Measurements from ENCODE around the gene SPRR4.

SPRR4 gene

DNA sequence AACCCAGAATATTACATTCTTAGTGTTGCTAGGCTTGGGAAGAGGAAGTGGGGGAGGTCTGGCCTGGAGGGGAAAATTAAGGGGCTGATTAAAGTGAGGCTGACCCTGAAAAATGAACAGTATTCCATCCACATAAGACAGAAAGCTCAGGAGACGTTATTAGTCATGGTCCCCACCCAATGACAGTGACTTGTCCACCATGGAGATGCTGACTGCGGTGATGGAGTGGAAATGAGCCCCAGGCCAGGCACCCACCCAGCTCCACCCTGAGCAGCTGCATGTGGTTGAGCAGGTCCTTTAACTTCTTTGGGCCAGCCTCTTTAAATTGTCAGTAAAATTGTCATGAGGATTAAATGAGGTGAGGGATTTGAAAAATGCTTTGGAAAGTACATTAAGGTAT, 1.4 kb upstream of the SPRR4 start:
- Histone ChIP-seq H3K27me3 (no peaks in the 10 kb centered on the region), H3K4me3 (ENCODE audit: low read depth, low read length) (no peak overlapping the region), H3K4me1 (no peaks in the 10 kb centered on the region), H3K36me3 (no peaks in the 10 kb centered on the region), H3K9me3 (no peaks in the 10 kb centered on the region)
- TF ChIP-seq, protein P1, sequence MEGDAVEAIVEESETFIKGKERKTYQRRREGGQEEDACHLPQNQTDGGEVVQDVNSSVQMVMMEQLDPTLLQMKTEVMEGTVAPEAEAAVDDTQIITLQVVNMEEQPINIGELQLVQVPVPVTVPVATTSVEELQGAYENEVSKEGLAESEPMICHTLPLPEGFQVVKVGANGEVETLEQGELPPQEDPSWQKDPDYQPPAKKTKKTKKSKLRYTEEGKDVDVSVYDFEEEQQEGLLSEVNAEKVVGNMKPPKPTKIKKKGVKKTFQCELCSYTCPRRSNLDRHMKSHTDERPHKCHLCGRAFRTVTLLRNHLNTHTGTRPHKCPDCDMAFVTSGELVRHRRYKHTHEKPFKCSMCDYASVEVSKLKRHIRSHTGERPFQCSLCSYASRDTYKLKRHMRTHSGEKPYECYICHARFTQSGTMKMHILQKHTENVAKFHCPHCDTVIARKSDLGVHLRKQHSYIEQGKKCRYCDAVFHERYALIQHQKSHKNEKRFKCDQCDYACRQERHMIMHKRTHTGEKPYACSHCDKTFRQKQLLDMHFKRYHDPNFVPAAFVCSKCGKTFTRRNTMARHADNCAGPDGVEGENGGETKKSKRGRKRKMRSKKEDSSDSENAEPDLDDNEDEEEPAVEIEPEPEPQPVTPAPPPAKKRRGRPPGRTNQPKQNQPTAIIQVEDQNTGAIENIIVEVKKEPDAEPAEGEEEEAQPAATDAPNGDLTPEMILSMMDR (IDR thresholded peaks at IDR 0.05; ENCODE audit: low read depth, low read length), result no peak
- DNase-seq, result no peak

DNA sequence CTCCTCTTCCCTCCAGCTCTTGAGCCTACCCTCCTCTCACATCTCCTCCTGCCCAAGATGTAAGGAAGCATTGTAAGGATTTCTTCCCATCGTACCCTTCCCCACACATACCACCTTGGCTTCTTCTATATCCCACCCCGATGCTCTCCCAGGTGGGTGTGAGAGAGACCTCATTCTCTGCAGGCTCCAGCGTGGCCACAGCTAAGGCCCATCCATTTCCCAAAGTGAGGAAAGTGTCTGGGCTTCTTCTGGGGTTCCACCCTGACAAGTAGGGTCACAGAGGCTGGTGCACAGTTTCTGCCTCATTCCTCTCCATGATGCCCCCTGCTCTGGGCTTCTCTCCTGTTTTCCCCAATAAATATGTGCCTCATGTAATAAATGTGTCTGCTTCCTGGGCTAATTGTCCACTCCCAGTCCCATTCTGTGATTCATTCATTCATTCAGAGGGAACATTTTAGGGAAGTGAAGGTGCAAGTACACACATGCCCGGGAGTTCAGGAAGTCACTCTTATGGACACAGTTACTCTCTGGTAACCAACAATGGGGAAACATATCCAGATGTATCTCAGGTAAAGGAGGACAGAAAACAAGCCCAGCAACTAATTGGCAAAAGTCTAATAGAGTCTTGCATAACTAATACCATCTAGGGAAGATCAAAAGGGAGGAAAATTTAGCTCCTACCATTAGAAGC, 1.9 kb downstream of the SPRR4 start:
- TF ChIP-seq, protein P1 (IDR thresholded peaks at IDR 0.05; ENCODE audit: low read depth, low read length), result no peak
- no peak for DNase-seq
- no peaks in the 10 kb centered on the region for H3K36me3 ChIP-seq
- H3K4me3 ChIP-seq (ENCODE audit: low read depth, low read length), result no peak overlapping the region
- no peaks in the 10 kb centered on the region; the same call in 1 of the 2 replicates for H3K27me3 ChIP-seq
- no peaks in the 10 kb centered on the region for H3K4me1 ChIP-seq
- no peaks in the 10 kb centered on the region for H3K9me3 ChIP-seq

GRCh38 chr1:152976688-152977087, 6.2 kb downstream of the SPRR4 start:
- TF ChIP-seq, protein P1 (IDR thresholded peaks at IDR 0.05; ENCODE audit: low read depth, low read length), result no peak
- DNase-seq, result no peak
- Histone ChIP-seq H3K4me1 (no peaks in the 10 kb centered on the region), H3K27me3 (no peaks in the 10 kb centered on the region; the same call in 1 of the 2 replicates), H3K4me3 (ENCODE audit: low read depth, low read length) (no peak overlapping the region), H3K9me3 (no peaks in the 10 kb centered on the region), H3K36me3 (no peaks in the 10 kb centered on the region)

GRCh38 chr1:152977614-152978013, 7.2 kb downstream of the SPRR4 start:
- H3K27me3 ChIP-seq, result no peaks in the 10 kb centered on the region; the same call in 1 of the 2 replicates
- no peaks in the 10 kb centered on the region for H3K4me1 ChIP-seq
- TF ChIP-seq, protein P1 (IDR thresholded peaks at IDR 0.05; ENCODE audit: low read depth, low read length), result no peak
- DNase-seq, result no peak
- H3K36me3 ChIP-seq, result no peaks in the 10 kb centered on the region
- no peaks in the 10 kb centered on the region for H3K9me3 ChIP-seq
- no peak overlapping the region for H3K4me3 ChIP-seq (ENCODE audit: low read depth, low read length)

DNA sequence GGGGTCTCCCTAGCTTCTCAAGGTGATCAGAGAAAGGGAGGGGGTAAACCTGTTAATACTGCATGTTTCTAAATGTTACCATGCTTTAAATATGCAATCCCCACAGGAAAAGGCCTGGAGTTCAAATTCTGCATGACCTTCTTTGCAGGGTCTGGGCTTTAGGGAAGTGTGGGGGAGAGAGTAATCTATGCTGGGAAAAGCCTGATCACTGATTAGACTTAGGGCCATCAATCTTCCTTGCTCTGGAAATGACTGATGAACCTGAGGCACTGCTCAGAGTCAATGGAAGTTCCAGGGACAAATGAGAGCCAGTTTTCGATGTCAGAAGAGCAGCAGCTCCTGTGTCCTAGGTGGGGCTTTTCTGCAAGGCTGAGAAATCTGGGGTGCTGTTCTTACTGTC, 10.2 kb downstream of the SPRR4 start:
- no peaks in the 10 kb centered on the region for H3K27me3 ChIP-seq
- no peaks in the 10 kb centered on the region for H3K9me3 ChIP-seq
- H3K4me3 ChIP-seq (ENCODE audit: low read depth, low read length), result no peak overlapping the region
- H3K4me1 ChIP-seq, result no peaks in the 10 kb centered on the region
- no peaks in the 10 kb centered on the region for H3K36me3 ChIP-seq
- TF ChIP-seq, protein P1 (IDR thresholded peaks at IDR 0.05; ENCODE audit: low read depth, low read length), result no peak
- no peak for DNase-seq

DNA sequence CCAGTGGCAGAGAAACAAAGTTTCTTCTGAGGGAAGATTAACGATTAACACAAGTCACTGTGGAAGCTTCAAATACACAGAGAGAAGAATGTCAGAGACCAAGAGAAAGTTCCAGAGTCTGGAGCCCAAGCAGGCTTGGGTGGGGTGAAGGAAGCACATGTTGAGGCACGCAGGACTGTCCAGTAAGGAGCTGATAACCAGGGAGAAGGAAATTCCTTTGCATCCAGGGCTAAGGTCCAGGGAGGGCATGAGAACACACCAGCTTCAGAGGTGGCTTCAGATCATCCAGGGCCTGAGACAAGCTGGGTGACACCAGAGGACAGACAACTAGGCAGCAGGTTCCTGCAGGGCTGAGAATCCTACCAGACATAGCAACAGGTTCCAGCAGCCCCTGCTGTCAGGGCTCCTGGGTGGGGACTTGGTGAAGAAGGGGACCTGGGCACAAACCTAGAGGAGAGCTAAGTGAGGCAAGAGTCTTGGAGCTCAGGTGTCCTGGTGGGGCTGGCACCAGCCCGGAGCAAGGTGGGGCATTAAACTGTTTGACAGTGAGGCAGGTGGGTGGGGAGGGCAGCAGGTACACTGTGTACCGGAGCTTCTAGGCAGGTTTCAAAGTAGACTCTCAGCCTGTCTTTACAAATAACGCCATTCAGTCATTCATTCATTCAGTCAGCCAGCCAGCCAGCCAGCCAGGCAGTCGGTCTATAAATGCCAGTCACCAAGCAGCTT, 10.9 kb downstream of the SPRR4 start:
- Histone ChIP-seq H3K27me3 (no peaks in the 10 kb centered on the region), H3K9me3 (no peaks in the 10 kb centered on the region), H3K4me3 (ENCODE audit: low read depth, low read length) (no peak overlapping the region), H3K36me3 (no peaks in the 10 kb centered on the region), H3K4me1 (no peaks in the 10 kb centered on the region)
- no peak for DNase-seq
- TF ChIP-seq, protein P1 (IDR thresholded peaks at IDR 0.05; ENCODE audit: low read depth, low read length), result no peak
